Measurements from ENCODE around the gene NR2F6. TPM values are rescaled to one million over a fixed set of nuclear protein-coding genes. Genes with fewer than 3 reads are reported as not detected.
A peak's percentile ranks its signal among the peaks of the same experiment; 100 is the strongest.

The NR2F6 gene
- total RNA-seq, 1 donor from 2014 or later: 72.8 TPM

DNA sequence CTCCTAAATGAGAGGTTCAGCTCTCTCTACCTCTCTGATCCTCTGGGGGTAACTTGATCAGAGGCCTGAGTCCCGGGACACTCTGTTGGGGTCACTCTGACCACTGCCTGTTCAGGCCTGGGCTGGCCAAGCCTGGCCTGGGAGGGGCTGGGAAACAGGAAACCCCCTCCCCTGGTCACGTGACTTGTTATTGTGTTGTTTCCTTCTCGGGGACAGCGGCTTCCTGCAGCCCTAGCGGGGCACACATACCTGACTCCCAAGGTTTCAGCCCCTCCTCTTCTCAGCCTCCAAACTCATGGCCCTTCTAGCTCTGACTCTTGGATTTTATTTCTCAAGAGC, 18.9 kb upstream of the NR2F6 start, which contains the start of gene USHBP1:
Gene USHBP1, minus strand, starts transcription at position 105 of the 339 bp plus-strand sequence. CDS start 446 bp downstream, outside the sequence.
- H3K4me3 Mint-ChIP-seq (ENCODE audit: unreplicated experiment): no peak within 1 kb of the TSS
- H3K4me2 ChIP-seq (ENCODE audit: low read length): no peak within 1 kb of the TSS
- H3K4me1 ChIP-seq (ENCODE audit: insufficient read depth, low read length): no peaks in the 10 kb centered on the region

DNA sequence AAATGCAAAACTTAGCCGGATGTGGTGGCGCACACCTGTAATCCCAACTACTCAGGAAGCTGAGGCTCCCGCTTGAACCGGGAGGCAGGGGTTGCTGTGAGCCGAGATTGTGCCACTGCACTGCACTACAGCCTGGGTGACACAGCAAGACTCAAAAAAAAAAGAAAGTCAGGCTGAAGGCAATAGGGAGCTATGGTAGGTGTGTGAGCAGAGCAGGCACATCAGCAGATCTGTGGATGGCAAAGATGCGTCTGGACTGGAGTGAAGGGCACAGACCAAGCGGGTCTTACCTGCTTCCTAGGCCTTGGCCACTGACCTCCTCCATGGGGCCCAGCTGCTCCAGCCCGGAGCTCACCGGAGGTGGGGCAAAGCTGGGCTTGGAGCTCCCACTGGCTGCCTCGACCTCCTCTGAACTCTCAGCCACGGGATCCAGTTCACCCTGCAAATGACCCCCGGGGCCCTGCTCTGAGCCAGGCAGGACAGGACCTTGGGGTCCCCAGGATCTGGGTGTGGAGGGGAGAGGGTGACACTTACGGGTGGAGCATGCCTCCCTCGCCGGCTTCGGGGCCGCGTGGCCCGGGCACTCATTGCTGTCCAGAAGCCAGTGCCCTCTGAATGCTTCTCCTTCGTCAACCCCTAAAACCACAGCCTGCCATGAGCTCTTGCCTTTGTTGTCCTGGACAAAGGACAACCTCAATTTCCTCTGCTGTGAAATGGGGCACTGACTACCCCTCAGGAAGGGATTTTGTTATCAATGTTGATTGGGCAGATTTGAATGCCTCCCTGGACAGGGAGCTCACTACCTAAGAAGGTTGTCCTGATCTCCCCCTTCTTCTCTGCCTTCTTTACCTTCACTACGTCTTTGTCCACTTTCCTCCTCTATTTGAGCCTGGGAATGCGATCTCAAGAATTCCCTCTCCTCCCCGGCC, 18.3 kb upstream of the NR2F6 start:
- Histone ChIP-seq H2AFZ (ENCODE audit: low read depth, low read length) (peak overlapping the region; percentile 47), H3K36me3 (ENCODE audit: insufficient read depth, low read length) (no peaks in the 10 kb centered on the region), H3K4me3 (ENCODE audit: insufficient read depth, low read depth, low read length) (no peak overlapping the region), H3K9me3 (ENCODE audit: insufficient read depth, low read depth, low read length) (peaks cover 10% of the 10 kb centered on the region), H3K27ac (ENCODE audit: low read depth, low read length) (no peak overlapping the region), H4K20me1 (ENCODE audit: insufficient read depth, low read length) (no peaks in the 10 kb centered on the region), H3K4me2 (ENCODE audit: low read length) (no peak overlapping the region), H3K4me1 (ENCODE audit: insufficient read depth, low read length) (no peaks in the 10 kb centered on the region), H3K27me3 (ENCODE audit: insufficient read depth, low read length) (no peaks in the 10 kb centered on the region), H3K9ac (ENCODE audit: low read length) (no peak overlapping the region), H3K79me2 (ENCODE audit: insufficient read depth, low read length) (peaks cover 14% of the 10 kb centered on the region)
- Mint-ChIP-seq H3K27ac (ENCODE audit: unreplicated experiment) (no peak overlapping the region), H3K4me3 (ENCODE audit: unreplicated experiment) (no peak overlapping the region), H3K4me1 (ENCODE audit: low read depth, unreplicated experiment) (peaks cover 2% of the 10 kb centered on the region), H3K27me3 (ENCODE audit: low read depth, unreplicated experiment) (peaks cover 10% of the 10 kb centered on the region), H3K9me3 (ENCODE audit: unreplicated experiment) (no peaks in the 10 kb centered on the region), H3K36me3 (ENCODE audit: low read depth, unreplicated experiment) (no peaks in the 10 kb centered on the region)
- DNase-seq (ENCODE audit: low read depth) (no peak), FAIRE-seq (no peak)
- no peak for TF ChIP-seq EZH2 (IDR thresholded peaks at IDR 0.05; ENCODE audit: insufficient read depth, low read length)
- TF ChIP-seq, protein P1, sequence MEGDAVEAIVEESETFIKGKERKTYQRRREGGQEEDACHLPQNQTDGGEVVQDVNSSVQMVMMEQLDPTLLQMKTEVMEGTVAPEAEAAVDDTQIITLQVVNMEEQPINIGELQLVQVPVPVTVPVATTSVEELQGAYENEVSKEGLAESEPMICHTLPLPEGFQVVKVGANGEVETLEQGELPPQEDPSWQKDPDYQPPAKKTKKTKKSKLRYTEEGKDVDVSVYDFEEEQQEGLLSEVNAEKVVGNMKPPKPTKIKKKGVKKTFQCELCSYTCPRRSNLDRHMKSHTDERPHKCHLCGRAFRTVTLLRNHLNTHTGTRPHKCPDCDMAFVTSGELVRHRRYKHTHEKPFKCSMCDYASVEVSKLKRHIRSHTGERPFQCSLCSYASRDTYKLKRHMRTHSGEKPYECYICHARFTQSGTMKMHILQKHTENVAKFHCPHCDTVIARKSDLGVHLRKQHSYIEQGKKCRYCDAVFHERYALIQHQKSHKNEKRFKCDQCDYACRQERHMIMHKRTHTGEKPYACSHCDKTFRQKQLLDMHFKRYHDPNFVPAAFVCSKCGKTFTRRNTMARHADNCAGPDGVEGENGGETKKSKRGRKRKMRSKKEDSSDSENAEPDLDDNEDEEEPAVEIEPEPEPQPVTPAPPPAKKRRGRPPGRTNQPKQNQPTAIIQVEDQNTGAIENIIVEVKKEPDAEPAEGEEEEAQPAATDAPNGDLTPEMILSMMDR (IDR thresholded peaks at IDR 0.05; ENCODE audit: insufficient read depth, low read depth, low read length): no peak

More for the DNA sequence above, 18.9 kb upstream of the NR2F6 start, which contains the start of gene USHBP1:
- Histone ChIP-seq H3K9me3 (ENCODE audit: insufficient read depth, low read depth, low read length) (peaks cover 4% of the 10 kb centered on the region), H3K36me3 (ENCODE audit: insufficient read depth, low read length) (no peaks in the 10 kb centered on the region), H3K79me2 (ENCODE audit: insufficient read depth, low read length) (peaks cover 16% of the 10 kb centered on the region), H2AFZ (ENCODE audit: low read depth, low read length) (peak within 1 kb of the TSS; percentile 47), H4K20me1 (ENCODE audit: insufficient read depth, low read length) (no peaks in the 10 kb centered on the region), H3K27me3 (ENCODE audit: insufficient read depth, low read length) (no peaks in the 10 kb centered on the region), H3K27ac (ENCODE audit: low read depth, low read length) (no peak within 1 kb of the TSS), H3K4me3 (ENCODE audit: insufficient read depth, low read depth, low read length) (no peak within 1 kb of the TSS), H3K9ac (ENCODE audit: low read length) (no peak within 1 kb of the TSS)
- DNase-seq (ENCODE audit: low read depth): no peak
- no peak for FAIRE-seq
- no peaks in the 10 kb centered on the region for H3K9me3 Mint-ChIP-seq (ENCODE audit: unreplicated experiment)
- H3K4me1 Mint-ChIP-seq (ENCODE audit: low read depth, unreplicated experiment): peaks cover 2% of the 10 kb centered on the region
- H3K27ac Mint-ChIP-seq (ENCODE audit: unreplicated experiment): no peak within 1 kb of the TSS
- TF ChIP-seq, protein P1 (IDR thresholded peaks at IDR 0.05; ENCODE audit: insufficient read depth, low read depth, low read length): no peak
- no peak for TF ChIP-seq EZH2 (IDR thresholded peaks at IDR 0.05; ENCODE audit: insufficient read depth, low read length)
- peaks cover 6% of the 10 kb centered on the region for H3K27me3 Mint-ChIP-seq (ENCODE audit: low read depth, unreplicated experiment)
- no peaks in the 10 kb centered on the region for H3K36me3 Mint-ChIP-seq (ENCODE audit: low read depth, unreplicated experiment)

DNA sequence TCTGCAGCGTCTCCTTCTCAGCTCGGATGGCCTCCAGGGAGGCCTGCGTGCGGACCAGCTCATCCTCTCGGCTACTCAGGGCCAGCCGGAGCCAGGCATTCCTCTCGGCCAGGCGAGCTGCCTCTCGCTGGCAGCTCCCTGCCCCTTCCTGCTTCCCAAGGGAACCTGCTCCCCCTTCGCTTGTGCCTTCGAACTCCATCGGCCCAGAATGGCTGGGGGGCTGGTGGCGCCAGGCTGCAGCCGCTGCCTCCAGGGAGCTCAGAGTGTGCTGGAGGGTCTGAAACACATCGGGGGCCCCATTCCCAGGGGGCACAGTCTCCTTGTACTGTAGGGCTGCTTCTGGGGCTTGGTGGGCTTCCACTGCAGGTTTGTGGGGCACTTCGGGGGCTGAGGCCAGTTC, 16.8 kb upstream of the NR2F6 start:
- Histone ChIP-seq H3K4me1 (ENCODE audit: insufficient read depth, low read length) (no peaks in the 10 kb centered on the region), H2AFZ (ENCODE audit: low read depth, low read length) (no peak overlapping the region), H3K4me3 (ENCODE audit: insufficient read depth, low read depth, low read length) (no peak overlapping the region), H3K9ac (ENCODE audit: low read length) (no peak overlapping the region), H3K27ac (ENCODE audit: low read depth, low read length) (no peak overlapping the region), H3K4me2 (ENCODE audit: low read length) (no peak overlapping the region), H3K9me3 (ENCODE audit: insufficient read depth, low read depth, low read length) (peaks cover 10% of the 10 kb centered on the region), H3K36me3 (ENCODE audit: insufficient read depth, low read length) (no peaks in the 10 kb centered on the region), H4K20me1 (ENCODE audit: insufficient read depth, low read length) (no peaks in the 10 kb centered on the region), H3K27me3 (ENCODE audit: insufficient read depth, low read length) (no peaks in the 10 kb centered on the region), H3K79me2 (ENCODE audit: insufficient read depth, low read length) (no peaks in the 10 kb centered on the region)
- Mint-ChIP-seq H3K4me3 (ENCODE audit: unreplicated experiment) (no peak overlapping the region), H3K36me3 (ENCODE audit: low read depth, unreplicated experiment) (no peaks in the 10 kb centered on the region), H3K27ac (ENCODE audit: unreplicated experiment) (no peak overlapping the region), H3K27me3 (ENCODE audit: low read depth, unreplicated experiment) (peaks cover 10% of the 10 kb centered on the region), H3K4me1 (ENCODE audit: low read depth, unreplicated experiment) (no peaks in the 10 kb centered on the region), H3K9me3 (ENCODE audit: unreplicated experiment) (no peaks in the 10 kb centered on the region)
- DNase-seq (ENCODE audit: low read depth): no peak
- TF ChIP-seq, protein P1 (IDR thresholded peaks at IDR 0.05; ENCODE audit: insufficient read depth, low read depth, low read length): no peak
- TF ChIP-seq EZH2 (IDR thresholded peaks at IDR 0.05; ENCODE audit: insufficient read depth, low read length): no peak
- FAIRE-seq: no peak

Data from astrocyte (in vitro differentiated cells and primary cell).